GM11168 (cell line): ENCODE data around the gene SLC9A8.
"Not testable (repeated sequence)": the region's sequence is repeated elsewhere in the genome, so short reads cannot be mapped to it uniquely, and the experiment has no call there.

ENCODE experiments used
- in situ Hi-C: fragments of 300-500 bp; cut with MboI; formaldehyde crosslinking; loops from one replicate; pipeline ENCODE4 v1.12.0; 2022; ENCODE audit warnings: low sequenced_read_pairs; ENCODE audit not compliant: unreplicated experiment

SLC9A8 gene

GRCh38 chr20:49786196-49786595 lies 26.4 kb upstream of the SLC9A8 start:
- in situ Hi-C loops, result no loop called here

GRCh38 chr20:49786668-49787370 lies 25.8 kb upstream of the SLC9A8 start:
- in situ Hi-C loops, result no loop called here

GRCh38 chr20:49787371-49788357 lies 25.0 kb upstream of the SLC9A8 start:
- in situ Hi-C loops, result no loop called here

- in situ Hi-C loops, result no loop called here
Measured at GRCh38 chr20:49790077-49790798, 22.4 kb upstream of the SLC9A8 start.

GRCh38 chr20:49791165-49791564 lies 21.5 kb upstream of the SLC9A8 start:
- in situ Hi-C loops, result no loop called here

GRCh38 chr20:49792006-49792405 lies 20.6 kb upstream of the SLC9A8 start:
- in situ Hi-C loops, result no loop called here

GRCh38 chr20:49792611-49793010 lies 20.0 kb upstream of the SLC9A8 start:
- in situ Hi-C loops, result no loop called here

- in situ Hi-C loops, result no loop called here
Measured at GRCh38 chr20:49794336-49795134, 18.1 kb upstream of the SLC9A8 start.

GRCh38 chr20:49795135-49795424 lies 17.5 kb upstream of the SLC9A8 start:
- in situ Hi-C loops, result no loop called here

- in situ Hi-C loops, result no loop called here
Measured at GRCh38 chr20:49796600-49797343, 15.9 kb upstream of the SLC9A8 start.

GRCh38 chr20:49797344-49797615 lies 15.3 kb upstream of the SLC9A8 start:
- in situ Hi-C loops, result no loop called here

GRCh38 chr20:49798718-49799117 lies 13.9 kb upstream of the SLC9A8 start:
- in situ Hi-C loops, result no loop called here

GRCh38 chr20:49799698-49800097 lies 12.9 kb upstream of the SLC9A8 start:
- in situ Hi-C loops, result no loop called here

GRCh38 chr20:49803418-49803817 lies 9.2 kb upstream of the SLC9A8 start:
- in situ Hi-C loops, result no loop called here

- in situ Hi-C loops, result no loop called here
Measured at GRCh38 chr20:49804364-49804763, 8.3 kb upstream of the SLC9A8 start.

GRCh38 chr20:49805224-49805876 lies 7.3 kb upstream of the SLC9A8 start:
- in situ Hi-C loops, result not testable (repeated sequence)

- in situ Hi-C loops, result no loop called here
Measured at GRCh38 chr20:49808753-49809152, 3.9 kb upstream of the SLC9A8 start.

- in situ Hi-C loops, result no loop called here
Measured at GRCh38 chr20:49809803-49810359, 2.7 kb upstream of the SLC9A8 start.
